Cortex of kidney (tissue), 1 donor: Measurements from ENCODE around the gene ZNF574.

Source experiments
- DNase-seq: peaks from one replicate; lab custom pipeline; 2025; lab: John Stamatoyannopoulos, UW

ZNF574 gene

DNA sequence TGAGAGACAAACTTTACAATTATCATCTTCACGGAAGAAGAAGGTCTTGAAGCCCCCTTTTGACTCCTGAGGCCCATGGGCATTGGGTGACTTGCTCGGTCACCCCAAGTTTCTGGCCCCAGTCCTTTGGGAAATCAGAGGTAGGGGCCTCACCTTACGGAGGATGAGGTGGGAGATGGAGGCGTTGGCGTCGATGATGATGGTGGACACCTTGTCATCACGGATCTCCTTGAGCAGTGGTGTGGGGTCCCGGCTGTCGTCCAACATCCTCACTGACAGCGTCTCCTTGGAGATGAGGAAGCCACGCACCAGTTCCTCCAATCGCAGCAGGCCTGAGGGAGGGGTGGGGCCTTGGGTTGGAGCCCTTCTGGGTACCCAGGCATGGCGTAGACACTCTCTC lies 16.8 kb upstream of the ZNF574 start:
- no peak for DNase-seq

GRCh38 chr19:42060117-42060516 lies 15.8 kb upstream of the ZNF574 start:
- DNase-seq = no peak

- no peak for DNase-seq
Measured at GRCh38 chr19:42062381-42062780, 13.6 kb upstream of the ZNF574 start.

DNA sequence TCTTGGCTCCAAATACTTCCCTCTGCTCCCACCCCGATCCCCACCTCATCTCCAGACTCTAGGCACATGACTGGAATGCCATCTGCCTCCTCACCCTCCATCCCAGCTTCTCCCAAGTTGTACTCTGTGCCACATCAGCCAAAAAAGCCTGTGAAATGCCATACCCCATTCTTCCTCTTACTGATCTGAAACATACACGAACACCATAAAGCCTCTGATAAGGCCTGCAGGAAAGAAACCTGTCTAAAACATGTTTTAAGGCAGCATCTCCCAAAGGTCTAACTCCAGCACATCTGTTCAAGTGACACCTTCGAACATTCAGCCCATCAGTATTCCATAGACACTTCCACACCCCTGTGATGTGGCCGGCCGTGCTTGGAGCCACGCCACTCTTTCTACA lies 11.5 kb upstream of the ZNF574 start:
- DNase-seq = no peak

DNA sequence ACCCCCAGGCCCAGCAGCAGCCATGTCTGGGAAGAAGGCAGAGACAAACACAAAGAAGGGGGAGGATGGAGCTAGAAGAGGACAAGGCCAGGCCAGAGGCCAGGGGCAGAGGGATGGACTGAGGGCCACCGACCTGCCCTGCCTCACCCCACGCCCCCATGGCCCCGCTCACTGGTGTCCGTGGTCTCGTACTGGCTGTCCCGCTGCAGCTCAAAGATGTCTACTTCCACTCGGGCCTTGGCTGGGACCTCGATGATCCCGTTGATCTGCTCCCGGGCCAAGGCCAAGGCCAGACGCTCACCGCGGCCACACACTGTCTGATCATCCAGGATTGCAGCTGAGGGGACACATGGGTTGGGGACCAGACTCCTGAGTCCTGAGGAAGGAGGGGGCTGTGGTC lies 10.9 kb upstream of the ZNF574 start:
- no peak for DNase-seq

GRCh38 chr19:42065511-42065910 lies 10.5 kb upstream of the ZNF574 start:
- DNase-seq = no peak

DNA sequence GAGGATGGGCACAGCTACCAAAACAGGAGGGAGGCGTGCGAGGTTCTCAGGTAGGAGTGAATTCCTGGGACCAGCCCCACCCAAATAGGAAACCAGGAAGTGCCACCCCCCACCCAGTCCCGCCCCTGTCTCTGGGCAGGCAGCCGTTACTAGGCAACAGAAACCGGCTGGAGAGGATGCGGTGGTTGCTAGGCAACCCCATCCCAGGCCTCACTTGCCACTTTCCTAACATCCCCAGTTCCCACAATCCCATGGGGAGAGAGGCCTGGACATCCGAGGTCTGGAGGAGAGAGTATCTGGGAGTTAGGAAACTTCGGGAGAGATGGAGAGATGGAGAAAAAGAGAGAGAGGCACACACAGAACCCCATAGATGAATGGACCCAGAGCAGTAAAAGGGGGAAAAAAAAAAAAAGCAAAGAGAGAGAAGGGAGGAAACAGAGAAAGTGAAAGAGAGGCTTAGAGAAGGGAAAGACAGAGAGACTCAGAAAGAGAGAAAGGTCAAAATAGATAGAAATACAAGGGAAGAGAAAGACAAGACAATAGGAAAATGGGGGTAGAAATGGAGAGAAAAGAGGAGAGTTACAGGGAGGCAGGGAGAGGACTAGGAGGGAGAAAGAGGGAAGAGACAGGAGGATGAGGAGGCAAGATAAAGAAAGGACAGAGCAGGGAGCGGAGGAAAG lies 9.8 kb upstream of the ZNF574 start:
- DNase-seq = no peak

GRCh38 chr19:42067315-42067888 lies 8.6 kb upstream of the ZNF574 start:
- DNase-seq = no peak

GRCh38 chr19:42068361-42068755 lies 7.6 kb upstream of the ZNF574 start:
- no peak for DNase-seq

GRCh38 chr19:42068756-42069571 lies 7.0 kb upstream of the ZNF574 start:
- no peak for DNase-seq

DNA sequence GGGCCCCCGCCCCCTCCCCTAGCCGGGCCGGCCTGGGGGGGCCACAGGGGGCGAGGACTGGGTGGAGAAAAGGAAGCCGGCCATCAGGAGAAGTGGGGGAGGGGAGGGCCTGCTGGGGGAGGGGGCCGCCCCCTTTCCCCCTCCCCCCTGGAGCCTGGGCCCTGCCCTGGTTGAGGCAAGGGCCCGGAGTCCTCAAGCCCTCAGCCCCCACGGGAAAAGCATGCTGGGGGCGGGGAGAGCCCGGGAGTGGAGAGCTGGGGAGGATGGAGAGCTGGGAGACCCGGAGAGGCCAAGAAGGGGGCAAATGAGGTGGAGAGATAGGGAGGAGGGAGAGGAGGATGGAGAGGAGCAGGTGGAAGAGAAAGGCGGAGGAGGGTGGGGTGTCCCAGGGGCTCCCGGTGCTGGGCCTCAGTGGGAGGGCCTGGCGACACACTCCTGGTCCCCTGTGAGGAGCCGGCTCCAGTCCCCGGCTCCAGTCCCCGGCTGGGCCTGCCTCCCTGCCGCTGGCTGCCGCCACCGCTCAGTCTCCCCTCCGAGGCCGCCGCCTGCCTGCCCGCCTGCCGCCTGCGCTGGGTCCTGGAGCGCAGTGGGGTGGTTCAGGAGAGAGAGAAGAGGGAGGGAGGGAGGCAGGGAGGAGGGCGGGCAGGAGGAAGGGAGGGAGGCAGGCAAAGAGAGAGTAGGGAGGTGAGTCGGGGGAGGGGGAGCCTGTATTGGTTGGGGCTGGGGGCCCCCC lies 6.2 kb upstream of the ZNF574 start, which contains the start of gene GRIK5:
GRIK5 (minus strand) TSS at position 588 of the 733 bp plus-strand sequence. CDS start 4,436 bp downstream, outside the sequence.
- DNase-seq = no peak

DNA sequence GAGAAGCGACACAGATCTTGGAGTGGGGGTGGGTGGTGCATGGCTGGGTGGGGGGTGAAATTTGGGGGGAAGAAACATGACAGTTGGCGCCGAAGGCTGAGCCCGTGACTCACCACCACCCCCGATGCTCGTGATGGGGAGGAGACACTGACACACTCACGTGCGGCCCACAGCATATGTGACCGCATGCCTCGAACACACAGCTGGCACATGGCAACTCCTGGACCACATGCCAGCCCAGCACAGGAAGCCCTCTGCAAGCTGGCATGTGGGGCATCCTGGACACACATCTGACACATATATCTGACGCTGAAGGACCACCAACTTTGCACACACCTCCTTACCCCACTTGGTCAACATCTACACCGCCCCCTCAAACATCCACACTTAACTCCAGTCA lies 4.7 kb upstream of the ZNF574 start:
- no peak for DNase-seq

- DNase-seq = no peak
Measured at GRCh38 chr19:42074513-42075363, 1.2 kb upstream of the ZNF574 start.

DNA sequence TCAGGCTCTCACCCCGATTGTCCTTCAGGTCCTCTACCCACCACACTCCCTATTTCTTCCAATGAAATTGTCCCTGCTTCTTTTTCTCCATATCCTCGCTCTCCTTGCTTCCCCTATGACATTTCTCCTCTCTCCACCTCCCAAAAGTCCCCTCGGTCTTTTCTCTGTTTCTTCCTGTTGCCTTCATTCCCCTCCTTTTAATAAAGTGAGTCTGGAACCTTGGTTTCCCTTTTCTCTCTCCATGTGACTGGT lies 676 bp upstream of the ZNF574 start:
- no peak for DNase-seq

- no peak for DNase-seq
Measured at GRCh38 chr19:42076380-42076944, 496 bp downstream of the ZNF574 start.

GRCh38 chr19:42078058-42078457 lies 2.1 kb downstream of the ZNF574 start:
- no peak for DNase-seq

DNA sequence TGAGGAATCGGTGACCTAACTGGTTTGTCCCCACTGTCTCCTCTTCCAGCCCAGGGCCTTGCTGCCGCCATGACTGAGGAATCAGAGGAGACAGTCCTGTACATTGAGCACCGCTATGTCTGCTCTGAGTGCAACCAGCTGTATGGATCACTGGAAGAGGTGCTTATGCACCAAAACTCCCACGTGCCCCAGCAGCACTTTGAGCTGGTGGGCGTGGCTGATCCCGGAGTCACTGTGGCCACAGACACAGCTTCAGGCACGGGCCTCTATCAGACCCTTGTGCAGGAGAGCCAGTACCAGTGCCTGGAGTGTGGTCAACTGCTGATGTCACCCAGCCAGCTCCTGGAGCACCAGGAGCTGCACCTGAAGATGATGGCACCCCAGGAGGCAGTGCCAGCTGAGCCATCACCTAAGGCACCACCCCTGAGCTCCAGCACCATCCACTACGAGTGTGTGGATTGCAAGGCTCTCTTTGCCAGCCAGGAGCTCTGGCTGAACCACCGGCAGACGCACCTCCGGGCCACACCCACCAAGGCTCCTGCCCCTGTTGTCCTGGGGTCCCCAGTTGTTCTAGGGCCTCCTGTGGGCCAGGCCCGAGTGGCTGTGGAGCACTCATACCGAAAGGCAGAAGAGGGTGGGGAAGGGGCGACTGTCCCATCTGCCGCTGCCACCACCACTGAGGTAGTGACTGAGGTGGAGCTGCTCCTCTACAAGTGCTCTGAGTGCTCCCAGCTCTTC lies 2.7 kb downstream of the ZNF574 start:
- DNase-seq = no peak

- no peak for DNase-seq
Measured at GRCh38 chr19:42079276-42079669, 3.3 kb downstream of the ZNF574 start.

DNA sequence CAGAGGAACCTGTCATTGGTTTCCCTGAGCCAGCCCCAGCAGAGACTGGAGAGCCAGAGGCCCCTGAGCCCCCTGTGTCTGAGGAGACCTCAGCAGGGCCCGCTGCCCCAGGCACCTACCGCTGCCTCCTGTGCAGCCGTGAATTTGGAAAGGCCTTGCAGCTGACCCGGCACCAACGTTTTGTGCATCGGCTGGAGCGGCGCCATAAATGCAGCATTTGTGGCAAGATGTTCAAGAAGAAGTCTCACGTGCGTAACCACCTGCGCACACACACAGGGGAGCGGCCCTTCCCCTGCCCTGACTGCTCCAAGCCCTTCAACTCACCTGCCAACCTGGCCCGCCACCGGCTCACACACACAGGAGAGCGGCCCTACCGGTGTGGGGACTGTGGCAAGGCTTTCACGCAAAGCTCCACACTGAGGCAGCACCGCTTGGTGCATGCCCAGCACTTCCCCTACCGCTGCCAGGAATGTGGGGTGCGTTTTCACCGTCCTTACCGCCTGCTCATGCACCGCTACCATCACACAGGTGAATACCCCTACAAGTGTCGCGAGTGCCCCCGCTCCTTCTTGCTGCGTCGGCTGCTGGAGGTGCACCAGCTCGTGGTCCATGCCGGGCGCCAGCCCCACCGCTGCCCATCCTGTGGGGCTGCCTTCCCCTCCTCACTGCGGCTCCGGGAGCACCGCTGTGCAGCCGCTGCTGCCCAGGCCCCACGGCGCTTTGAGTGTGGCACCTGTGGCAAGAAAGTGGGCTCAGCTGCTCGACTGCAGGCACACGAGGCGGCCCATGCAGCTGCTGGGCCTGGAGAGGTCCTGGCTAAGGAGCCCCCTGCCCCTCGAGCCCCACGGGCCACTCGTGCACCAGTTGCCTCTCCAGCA lies 4.2 kb downstream of the ZNF574 start:
- DNase-seq = no peak
